Endothelial cell of umbilical vein (primary cell): ENCODE results near the gene NUMBL.

ENCODE experiments used
- EZH2 ChIP-seq: IDR thresholded peaks from 2 replicates; pipeline ENCODE4 v1.6.1; 2012; ENCODE audit warnings: borderline replicate concordance, low read depth, mild to moderate bottlenecking, moderate library complexity, low read length, inconsistent platforms; ENCODE audit not compliant: severe bottlenecking
- GATA2 ChIP-seq: IDR thresholded peaks from 2 replicates; pipeline ENCODE4 v1.7.0; 2011; ENCODE audit warnings: low read depth, mild to moderate bottlenecking, moderate library complexity, mixed read lengths, low read length; ENCODE audit not compliant: insufficient read length, insufficient read depth
- POLR2A ChIP-seq: IDR thresholded peaks from 2 replicates; pipeline ENCODE4 v1.6.1; 2012; ENCODE audit warnings: low read depth, mild to moderate bottlenecking, control low read depth, low read length
- POLR2AphosphoS5 ChIP-seq: IDR thresholded peaks from 2 replicates; pipeline ENCODE4 v1.6.1; 2012; ENCODE audit warnings: low read depth, mild to moderate bottlenecking, control low read depth, low read length, moderate library complexity; ENCODE audit not compliant: insufficient read depth
- TF ChIP-seq, protein P1 (sequence below), 2 donors: IDR thresholded peaks; 1 replicate in 1 of 2; 2 replicates in 1 of 2; pipeline ENCODE4 v1.5.1; 2011; ENCODE audit warnings: low read length in 2 of 2, mild to moderate bottlenecking in 2 of 2, moderate library complexity in 2 of 2, control low read depth in 1 of 2, inconsistent platforms in 1 of 2, low read depth in 1 of 2; ENCODE audit not compliant: insufficient read depth in 1 of 2; ENCODE audit errors: extremely low read depth in 1 of 2

DNA sequence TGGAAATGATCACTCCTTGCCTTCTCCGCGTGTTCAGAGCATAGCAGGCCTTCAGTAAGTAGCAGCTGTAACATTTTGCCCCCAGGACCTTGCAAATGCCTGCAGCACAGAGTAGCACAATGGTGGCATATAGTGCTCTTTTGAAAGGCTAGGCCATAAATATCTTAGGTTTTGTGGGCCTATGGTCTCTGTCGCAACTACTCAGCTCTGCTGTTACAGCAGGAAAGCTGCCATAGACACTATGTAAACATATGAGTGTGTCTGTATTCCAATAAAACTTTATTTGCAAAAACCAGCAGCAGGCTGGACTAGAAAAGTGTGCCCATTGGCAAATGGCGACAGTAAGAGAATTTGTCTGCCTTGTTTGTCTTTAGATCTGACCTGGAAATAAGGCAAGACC is 35.8 kb upstream of the NUMBL start:
- TF ChIP-seq POLR2AphosphoS5 (no peak), EZH2 (no peak), POLR2A (no peak), GATA2 (no peak)
- TF ChIP-seq, protein P1, sequence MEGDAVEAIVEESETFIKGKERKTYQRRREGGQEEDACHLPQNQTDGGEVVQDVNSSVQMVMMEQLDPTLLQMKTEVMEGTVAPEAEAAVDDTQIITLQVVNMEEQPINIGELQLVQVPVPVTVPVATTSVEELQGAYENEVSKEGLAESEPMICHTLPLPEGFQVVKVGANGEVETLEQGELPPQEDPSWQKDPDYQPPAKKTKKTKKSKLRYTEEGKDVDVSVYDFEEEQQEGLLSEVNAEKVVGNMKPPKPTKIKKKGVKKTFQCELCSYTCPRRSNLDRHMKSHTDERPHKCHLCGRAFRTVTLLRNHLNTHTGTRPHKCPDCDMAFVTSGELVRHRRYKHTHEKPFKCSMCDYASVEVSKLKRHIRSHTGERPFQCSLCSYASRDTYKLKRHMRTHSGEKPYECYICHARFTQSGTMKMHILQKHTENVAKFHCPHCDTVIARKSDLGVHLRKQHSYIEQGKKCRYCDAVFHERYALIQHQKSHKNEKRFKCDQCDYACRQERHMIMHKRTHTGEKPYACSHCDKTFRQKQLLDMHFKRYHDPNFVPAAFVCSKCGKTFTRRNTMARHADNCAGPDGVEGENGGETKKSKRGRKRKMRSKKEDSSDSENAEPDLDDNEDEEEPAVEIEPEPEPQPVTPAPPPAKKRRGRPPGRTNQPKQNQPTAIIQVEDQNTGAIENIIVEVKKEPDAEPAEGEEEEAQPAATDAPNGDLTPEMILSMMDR (IDR thresholded peaks at IDR 0.05; ENCODE audit: extremely low read depth in 1 of 2, insufficient read depth in 1 of 2, low read depth in 1 of 2, low read length in 2 of 2) = no peak
